T-helper 1 cell treated with Interleukin-12 subunit alpha and Interleukin-12 subunit beta and Interleukin-4 antibody, amounts not matched to agents 30 ng/mL and 1 ng/mL, for 36 hours (primary cell): ENCODE data around the gene TPSD1. TPM values are rescaled to one million over a fixed set of nuclear protein-coding genes. Genes with fewer than 3 reads are reported as not detected.
"Not testable (repeated sequence)": the region's sequence is repeated elsewhere in the genome, so short reads cannot be mapped to it uniquely, and the experiment has no call there.

Experiments used
- intact Hi-C: fragments of 100-400 bp; cut with micrococcal nuclease; formaldehyde crosslinking; loops from one replicate; pipeline ENCODE4 v1.15.1; 2024
- total RNA-seq: library from RNA; stranded (reverse); gene quantifications from 2 replicates; pipeline ENCODE4 v1.2.3, GENCODE V29; 2022

The TPSD1 gene
- total RNA-seq, 1 donor from 2014 or later = not detected

GRCh38 chr16:1262846-1263221 lies 7.0 kb downstream of the TPSD1 start:
- intact Hi-C loops = no loop called here

DNA sequence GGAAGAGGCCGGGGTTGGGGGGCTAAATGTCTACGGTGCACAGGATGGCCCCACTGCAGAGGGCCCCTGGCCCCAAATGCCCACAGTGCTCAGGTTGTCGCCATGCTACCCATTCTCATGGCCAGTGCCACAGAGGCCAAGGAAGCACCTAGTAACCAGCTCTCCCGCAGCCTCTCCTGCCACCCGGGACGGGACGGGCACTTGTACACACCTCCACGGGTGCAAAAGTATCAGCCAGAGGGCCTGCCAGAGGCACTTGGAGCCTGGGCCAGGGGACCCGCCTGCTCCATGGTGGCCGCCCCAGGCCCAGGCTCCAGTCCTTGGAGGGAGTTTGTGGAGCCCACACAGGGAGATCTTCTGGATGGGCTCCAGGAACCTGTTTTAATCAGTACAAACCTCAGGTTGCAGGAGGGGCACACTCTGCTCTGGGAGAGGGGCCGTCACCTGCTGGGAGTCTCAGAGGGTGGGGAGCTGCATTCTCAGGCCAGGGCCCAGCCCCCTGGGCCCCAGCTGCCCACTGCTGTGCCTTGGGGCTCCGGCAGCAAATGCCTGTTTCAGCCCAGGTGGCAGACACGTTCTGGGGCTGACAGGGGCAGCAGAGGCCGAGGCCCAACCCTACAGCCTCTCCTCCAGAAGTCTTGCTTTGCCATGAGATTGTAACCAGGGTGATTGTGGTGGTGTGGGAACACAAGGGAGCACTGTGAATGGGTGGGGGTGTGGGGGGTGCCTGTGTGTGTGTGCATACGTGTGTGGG lies 7.9 kb downstream of the TPSD1 start:
- intact Hi-C loops = no loop called here

DNA sequence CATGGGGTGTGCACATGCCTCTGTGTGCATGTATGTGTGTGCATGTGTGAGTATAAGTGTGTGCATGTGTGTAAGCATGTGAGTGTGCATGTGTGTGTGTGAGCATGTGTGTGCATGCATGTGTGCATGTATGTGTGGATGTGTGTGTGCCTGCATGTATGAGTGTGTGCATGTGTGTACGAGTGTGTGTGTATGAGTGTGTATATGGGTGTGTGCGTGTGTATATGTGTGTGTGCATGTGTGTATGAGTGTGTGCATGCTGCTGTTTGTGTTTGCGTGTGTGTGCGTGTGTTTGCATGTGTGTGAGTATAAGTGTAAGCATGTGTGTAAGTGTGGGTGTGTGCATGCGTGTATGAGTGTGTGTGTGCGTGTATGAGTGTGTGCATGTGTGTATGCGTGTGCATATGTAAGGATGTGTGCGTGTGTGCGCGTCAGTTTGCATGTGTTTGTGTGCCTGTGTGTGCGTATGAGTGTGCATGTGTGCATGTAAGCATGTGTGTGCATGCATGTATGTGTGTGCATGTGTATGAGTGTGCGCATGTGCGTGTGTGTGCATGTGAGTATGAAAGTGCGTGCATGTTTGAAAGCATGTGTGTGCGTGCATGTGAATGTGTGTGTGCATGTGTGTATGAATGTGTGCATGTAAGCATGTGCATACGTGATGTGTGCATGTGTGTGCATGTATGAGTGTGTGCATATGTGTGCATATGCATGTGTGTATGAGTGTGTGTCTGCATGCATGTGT lies 8.6 kb downstream of the TPSD1 start:
- intact Hi-C loops = no loop called here

DNA sequence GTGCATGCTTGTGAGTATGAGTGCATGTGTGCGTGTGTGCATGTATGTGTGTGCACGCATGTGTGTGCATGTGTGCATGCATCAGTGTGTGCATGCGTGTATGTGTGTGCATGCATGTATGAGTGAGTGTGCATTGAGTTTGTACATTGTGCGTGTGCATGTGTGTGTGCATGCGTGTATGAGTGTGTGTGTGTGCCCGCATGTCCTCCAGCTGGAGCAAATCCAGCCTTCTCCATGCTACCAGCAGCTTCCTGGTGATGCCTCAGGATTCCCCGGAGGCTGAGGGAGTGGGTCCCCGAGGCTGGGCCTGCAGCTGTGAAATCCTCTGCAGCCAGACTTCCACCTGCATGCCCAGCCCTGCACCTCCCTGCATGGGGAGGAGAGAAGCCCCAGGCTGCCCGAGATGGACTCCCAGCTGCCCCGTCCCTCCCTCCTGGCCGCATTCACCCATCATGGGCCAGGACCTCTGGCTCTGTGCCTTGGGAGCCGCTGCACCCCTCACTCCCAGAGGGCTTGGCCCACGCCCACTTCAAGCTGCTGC lies 9.3 kb downstream of the TPSD1 start:
- intact Hi-C loops = no loop called here

- intact Hi-C loops = no loop called here
These were observed 10.0 kb downstream of the TPSD1 start for GRCh38 chr16:1265826-1266225.

DNA sequence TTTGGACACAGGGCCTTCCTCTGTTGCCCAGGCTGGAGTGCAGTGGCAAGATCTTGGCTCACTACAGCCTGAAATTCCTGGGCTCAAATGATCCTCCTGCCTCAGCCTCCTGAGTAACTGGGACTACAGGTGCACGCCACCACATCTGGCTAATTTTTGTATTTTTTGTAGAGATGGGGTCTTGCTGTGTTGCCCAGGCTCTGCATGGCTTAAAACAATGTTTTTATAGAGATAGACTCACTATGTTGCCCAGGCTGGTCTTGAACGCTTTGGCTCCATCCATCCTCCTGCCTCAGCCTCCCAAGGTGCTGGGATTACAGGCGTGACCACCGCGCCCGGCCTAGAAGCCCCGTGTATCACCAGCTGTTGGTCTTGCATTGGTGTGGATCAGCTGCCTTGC lies 13.5 kb downstream of the TPSD1 start:
- intact Hi-C loops = not testable (repeated sequence)

DNA sequence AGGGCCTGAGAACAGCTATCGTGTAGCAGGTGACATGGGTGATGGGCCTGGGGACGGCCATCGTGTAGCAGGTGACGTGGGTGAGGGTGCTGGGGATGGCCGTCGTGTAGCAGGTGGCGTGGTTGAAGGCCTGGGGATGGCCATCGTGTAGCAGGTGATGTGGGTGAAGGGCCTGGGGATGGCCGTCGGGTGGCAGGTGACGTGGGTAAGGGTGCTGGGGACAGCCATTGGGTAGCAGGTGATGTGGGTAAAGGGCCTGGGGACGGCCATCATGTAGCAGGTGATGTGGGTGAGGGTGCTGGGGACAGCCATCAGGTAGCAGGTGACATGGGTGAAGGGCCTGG lies 15.5 kb downstream of the TPSD1 start:
- intact Hi-C loops = no loop called here

DNA sequence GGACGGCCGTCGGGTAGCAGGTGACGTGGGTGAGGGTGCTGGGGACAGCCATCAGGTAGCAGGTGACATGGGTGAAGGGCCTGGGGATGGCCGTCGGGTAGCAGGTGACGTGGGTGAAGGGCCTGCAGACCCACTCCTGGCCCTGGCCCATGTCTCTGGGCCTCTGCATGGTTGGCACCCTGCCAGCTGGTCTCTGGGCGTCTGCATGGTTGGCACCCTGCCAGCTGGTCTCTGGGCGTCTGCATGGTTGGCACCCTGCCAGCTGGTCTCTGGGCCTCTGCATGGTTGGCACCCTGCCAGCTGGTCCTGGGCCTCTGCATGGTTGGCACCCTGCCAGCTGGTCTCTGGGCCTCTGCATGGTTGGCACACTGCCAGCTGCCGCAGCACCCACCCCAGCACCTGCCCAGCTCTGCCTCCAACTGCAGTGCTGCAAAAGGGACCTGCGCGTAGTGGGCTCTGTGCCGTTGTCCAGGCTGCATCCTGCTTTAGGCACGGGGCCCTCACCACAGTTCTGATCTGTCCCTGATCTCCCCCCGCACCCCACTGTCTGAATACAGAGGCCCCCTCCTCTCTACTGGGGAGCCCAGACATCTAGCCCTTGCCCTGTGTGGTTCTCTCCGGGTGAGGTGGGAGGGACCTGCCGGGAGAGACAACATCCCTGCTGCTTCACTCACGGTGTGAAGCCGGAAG lies 16.0 kb downstream of the TPSD1 start:
- intact Hi-C loops = not testable (repeated sequence)

DNA sequence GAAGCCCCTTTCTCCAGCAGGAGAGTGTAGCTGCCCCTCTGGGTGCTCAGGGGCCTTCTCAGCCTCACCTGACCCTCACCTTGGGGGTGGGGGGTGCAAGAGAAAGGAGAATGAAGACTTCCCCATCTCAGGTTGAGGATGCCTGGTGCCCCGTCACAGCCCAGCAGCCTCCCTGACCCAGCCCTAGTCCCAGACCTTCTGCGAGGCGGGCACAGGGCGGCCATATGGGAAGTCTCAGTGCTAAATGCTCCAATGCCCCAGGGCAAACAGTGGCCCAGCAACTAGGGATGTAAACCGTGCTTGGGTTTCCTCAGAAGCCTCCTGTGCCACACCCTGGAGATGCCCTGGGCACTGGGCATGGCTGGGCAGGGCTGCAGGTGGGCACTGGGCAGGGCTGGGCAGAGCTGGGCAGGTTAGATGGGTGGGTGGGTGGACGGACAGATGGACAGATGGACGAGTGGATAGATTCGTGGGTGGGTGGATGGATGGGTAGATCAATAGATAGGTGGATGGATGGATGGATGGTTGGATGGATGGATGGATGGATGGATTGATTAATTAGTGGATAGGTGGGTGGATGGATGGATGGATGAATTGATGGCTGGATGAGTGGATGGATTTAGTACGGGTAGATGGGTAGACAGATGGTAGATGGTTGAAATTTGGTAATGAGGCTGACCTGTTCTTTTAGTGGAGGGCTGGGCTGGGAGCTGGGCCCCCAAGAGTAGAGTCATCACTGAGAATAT lies 16.8 kb downstream of the TPSD1 start:
- intact Hi-C loops = no loop called here

DNA sequence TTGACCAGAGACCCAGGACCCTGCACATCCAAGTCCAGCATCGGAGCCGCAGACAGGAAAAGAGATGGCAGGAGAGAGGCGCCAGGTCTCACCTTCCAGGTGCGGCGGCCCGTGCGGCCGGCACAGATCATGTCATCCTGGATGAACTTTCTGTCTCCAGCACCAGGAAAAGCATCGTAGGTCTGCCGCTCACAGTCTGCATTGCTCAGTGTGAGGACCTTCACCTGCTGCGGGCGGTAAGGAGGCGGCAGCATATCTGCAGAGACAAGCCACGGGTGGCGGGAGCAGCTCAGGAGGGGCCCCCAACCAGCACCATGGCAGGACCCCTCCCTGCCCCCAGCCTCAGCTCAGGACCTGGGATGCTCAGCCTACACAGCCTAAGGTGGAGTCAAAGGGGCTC lies 17.9 kb downstream of the TPSD1 start:
- intact Hi-C loops = no loop called here

- intact Hi-C loops = no loop called here
These were observed 18.9 kb downstream of the TPSD1 start for GRCh38 chr16:1274767-1275166.

DNA sequence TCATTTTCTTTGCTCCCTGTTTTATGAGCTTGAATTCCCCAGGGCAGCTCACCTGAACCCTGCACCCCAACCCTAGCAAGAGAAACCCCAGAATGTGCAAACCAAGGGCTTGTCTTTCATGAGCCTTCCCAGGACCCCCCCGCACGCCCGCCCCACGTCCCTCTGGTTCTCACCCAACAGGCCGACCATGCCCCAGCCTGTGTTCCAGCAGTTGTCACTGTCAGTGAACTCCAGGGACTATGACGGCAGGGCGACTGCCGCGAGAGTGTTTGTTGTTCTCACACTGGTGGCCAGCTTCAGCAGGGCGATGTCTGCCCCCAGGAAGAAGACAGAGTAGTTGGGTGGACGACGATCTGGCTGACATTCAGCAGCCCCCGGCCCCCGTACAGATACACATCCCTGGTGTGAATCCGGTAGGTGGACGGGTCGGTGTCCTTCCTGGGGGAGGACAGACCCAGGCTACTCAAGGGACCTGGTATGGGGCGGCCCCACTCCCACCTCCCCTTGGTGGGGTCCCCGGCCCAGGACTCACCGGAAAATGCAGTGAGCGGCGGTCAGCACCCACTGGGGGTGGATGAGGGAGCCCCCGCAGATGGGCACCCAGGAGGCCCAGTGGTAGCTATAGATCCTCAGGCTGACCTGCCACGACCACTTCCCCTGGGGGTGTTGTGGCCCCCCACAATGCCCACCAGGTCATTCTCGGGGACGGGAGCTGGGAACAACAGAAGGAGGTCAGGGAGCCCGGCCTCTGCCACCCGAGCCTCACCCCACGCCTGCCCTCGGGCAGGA lies 20.1 kb downstream of the TPSD1 start:
- intact Hi-C loops = no loop called here

- intact Hi-C loops = no loop called here
These were observed 20.7 kb downstream of the TPSD1 start for GRCh38 chr16:1276580-1276878.

DNA sequence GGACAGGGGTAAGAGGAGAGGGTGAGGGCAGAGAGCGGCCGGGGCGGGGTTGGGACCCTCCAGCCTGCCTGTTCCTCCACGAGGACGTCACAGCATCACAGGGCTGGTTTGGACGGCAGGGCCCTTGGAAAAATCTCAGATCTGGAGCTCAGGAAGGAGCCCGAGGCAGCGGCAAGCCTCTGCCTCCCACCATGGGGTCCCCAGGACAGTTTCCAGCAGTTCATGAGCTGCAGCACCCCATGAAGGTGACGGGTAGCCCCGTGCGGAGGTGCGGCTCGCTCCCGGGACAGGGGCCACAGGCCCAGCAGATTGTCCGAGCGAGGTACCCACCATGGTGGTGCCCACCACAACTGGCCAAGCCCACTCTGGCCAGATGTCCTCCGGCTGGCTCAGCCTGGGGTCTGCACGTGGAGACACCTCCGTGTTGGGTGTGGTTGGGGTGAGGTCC lies 21.3 kb downstream of the TPSD1 start:
- intact Hi-C loops = no loop called here

- intact Hi-C loops = no loop called here
These were observed 21.9 kb downstream of the TPSD1 start for GRCh38 chr16:1277617-1278282.

DNA sequence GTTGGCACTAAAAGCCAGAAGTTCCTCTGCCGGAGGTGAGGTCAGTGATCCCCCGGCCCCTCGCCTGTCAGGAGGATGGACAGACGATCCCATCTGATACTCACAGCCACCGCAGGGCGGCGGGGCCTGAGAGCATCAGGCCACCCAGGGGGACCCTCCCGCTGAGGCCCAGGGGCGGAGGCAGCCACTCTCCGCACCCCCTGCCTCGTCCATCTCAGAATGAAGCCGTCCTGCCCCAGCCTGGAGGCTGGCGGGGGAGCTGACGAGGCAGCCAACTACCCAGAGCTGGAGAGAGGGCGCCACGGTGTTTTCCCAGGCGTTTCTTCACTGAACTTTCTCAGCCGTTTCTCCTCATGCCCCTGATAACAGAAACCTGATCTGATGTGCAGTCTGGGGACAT lies 22.6 kb downstream of the TPSD1 start:
- intact Hi-C loops = no loop called here

DNA sequence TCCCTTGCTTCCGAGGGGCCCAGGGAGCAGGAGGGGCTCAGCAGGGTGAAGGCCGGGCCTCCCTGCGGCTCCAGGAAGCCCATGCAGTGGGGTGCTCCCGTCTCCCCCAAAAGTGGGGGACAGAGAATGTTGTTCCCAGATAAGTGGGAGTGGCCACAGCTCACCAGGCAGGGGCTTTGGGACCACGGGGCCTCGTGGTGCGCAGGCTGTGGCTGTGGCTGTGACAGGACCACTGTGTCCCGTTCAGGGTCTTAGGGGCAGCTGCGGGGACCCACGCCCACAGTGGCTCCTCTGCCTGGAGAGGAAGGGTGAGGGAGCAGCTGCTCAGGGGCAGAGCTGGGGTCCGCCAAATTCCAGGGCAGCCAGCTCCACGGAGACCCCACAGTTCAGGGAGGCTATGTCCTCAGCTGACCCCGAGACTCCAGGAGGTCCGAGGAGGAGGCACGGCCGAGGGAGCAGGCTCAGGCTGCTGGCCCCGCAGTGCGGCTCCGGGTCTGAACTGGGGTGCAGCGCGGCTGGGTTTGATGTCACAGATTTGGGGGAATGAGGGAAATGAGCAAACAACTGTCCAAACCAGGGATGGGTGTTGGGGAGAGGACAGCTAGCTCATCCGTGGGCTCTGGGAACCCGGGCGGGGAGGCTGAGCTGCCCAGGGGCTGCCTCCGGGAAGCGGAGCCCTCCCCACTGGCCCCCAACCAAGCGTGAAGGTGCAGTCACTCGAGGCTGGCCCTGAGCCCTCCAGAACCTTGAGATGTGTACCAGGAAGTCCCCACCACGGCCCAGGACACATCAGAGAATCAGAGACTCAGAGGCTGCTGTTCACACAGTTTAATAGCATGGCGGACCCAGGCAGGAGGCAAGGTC lies 23.4 kb downstream of the TPSD1 start:
- intact Hi-C loops = no loop called here

GRCh38 chr16:1279945-1280589 lies 24.2 kb downstream of the TPSD1 start:
- intact Hi-C loops = no loop called here

- intact Hi-C loops = no loop called here
These were observed 24.9 kb downstream of the TPSD1 start for GRCh38 chr16:1280783-1281182.
